ENCODE data around the gene VSTM2B.

VSTM2B gene

DNA sequence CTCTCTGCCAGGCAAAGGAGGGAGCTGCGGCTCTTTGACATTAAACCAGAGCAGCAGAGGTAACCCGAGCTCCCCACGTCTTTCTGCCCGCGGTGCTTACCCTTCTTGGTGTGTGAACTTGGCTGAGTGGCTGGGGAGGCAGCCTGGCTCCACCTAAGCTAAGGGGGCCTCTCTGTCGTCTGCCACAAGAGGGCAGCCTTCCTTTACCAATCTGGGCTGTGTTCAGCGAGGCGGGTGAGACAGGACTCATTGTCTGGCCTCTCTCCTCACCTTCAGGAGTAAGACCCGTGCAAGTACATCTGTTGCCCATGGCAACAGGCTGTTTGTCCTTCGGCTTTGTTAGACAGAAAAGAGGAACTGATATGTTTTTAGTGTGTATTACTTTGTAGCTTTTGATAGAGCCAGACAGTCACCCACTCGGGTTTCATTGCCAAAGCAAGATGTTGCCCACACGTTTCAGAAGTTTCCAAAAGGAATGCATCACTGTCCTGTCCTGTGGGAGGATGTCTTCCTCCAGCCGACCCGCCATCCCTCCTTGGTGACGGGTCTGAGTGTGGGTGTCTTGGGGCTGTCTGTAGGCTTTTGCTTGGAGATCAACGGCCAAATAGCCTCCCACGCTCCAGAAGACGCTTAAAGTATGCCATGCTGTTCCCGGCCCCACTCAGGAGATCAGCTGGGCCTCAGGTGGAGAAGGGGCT lies 84.9 kb downstream of the VSTM2B start:
- H3K4me2 ChIP-seq (ENCODE audit: low read length, poor library complexity, severe bottlenecking) = no peak overlapping the region
- no peak overlapping the region for H4K91ac ChIP-seq (ENCODE audit: low read length)
- no peak overlapping the region for H2AFZ ChIP-seq (ENCODE audit: low read depth, low read length)
- 47% methylated on average over 19 of the region's 19 CpGs for WGBS
- H3K4me3 ChIP-seq (ENCODE audit: insufficient read depth in 1 of 2, low read depth in 1 of 2, low read length in 2 of 2) = no peak overlapping the region
- no peak overlapping the region for H3K23ac ChIP-seq (ENCODE audit: low read length in 2 of 2)
- no peak overlapping the region for H2AK5ac ChIP-seq (ENCODE audit: low read length, severe bottlenecking)
- H3K4ac ChIP-seq (ENCODE audit: low read depth in 1 of 2, low read length in 2 of 2) = no peak overlapping the region
- H2BK15ac ChIP-seq (ENCODE audit: low read depth, poor library complexity, severe bottlenecking) = no peak overlapping the region
- peak overlapping the region; percentile 53 for H3K9ac ChIP-seq (ENCODE audit: low read length)
- no peak overlapping the region for H2BK12ac ChIP-seq (ENCODE audit: low read length in 2 of 2)
- peak; percentile 83 for DNase-seq
- H3K18ac ChIP-seq (ENCODE audit: low read depth in 1 of 2, low read length in 2 of 2) = no peak overlapping the region
- H3K79me1 ChIP-seq (replicated peaks; ENCODE audit: low read length, poor library complexity, severe bottlenecking) = peaks cover 15% of the 10 kb centered on the region
- no peak overlapping the region for H2BK120ac ChIP-seq (ENCODE audit: low read depth, low read length)
- H3K27me3 ChIP-seq (ENCODE audit: control insufficient read depth in 1 of 2, insufficient read depth in 1 of 2, low read length in 2 of 2) = no peaks in the 10 kb centered on the region
- no peak overlapping the region for H3K27ac ChIP-seq (ENCODE audit: low read length, poor library complexity, severe bottlenecking)
- H3K9me3 ChIP-seq (ENCODE audit: control insufficient read depth, low read length) = no peaks in the 10 kb centered on the region
- H2BK5ac ChIP-seq (ENCODE audit: low read depth, low read length, poor library complexity, severe bottlenecking) = no peak overlapping the region
- no peak overlapping the region for H3K14ac ChIP-seq (ENCODE audit: low read length in 2 of 2)
- peaks cover 58 to 67% of the 10 kb centered on the region in 2 experiments for H3K36me3 ChIP-seq (ENCODE audit: control insufficient read depth in 1 of 2, insufficient read depth in 2 of 2, low read depth in 1 of 2, low read length in 2 of 2)
- H4K8ac ChIP-seq (ENCODE audit: low read length) = no peak overlapping the region
- H3K4me1 ChIP-seq (ENCODE audit: control insufficient read depth, insufficient read depth, low read depth, low read length) = peaks cover 5% of the 10 kb centered on the region

DNA sequence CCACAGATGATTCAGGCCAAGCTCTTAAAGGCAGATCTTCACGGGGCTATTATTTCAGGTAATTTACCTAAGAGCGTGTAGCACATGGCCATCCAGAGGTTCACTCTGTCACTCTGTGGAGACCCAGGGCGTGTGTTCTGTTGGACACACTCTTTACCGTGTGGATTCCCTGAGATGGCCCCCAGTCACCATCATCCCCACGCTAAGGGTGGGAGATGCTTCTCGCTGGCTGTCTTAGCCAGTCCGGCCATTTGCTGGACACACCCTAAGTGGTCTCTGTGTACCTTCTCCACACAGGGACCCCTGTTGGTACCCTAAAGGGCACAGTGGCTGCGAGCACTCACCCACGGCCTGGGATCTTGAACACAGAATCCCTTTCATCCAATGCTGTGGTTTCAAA lies 86.3 kb downstream of the VSTM2B start:
- Histone ChIP-seq H3K18ac (ENCODE audit: low read depth in 1 of 2, low read length in 2 of 2) (no peak overlapping the region), H2BK120ac (ENCODE audit: low read depth, low read length) (no peak overlapping the region), H4K8ac (ENCODE audit: low read length) (no peak overlapping the region), H3K27me3 (ENCODE audit: control insufficient read depth in 1 of 2, insufficient read depth in 1 of 2, low read length in 2 of 2) (no peaks in the 10 kb centered on the region), H3K4me1 (ENCODE audit: control insufficient read depth, insufficient read depth, low read depth, low read length) (peaks cover 3% of the 10 kb centered on the region), H3K23ac (ENCODE audit: low read length in 2 of 2) (no peak overlapping the region), H2AFZ (ENCODE audit: low read depth, low read length) (no peak overlapping the region), H3K9me3 (ENCODE audit: control insufficient read depth, low read length) (no peaks in the 10 kb centered on the region), H3K4ac (ENCODE audit: low read depth in 1 of 2, low read length in 2 of 2) (no peak overlapping the region), H2BK12ac (ENCODE audit: low read length in 2 of 2) (no peak overlapping the region), H2BK5ac (ENCODE audit: low read depth, low read length, poor library complexity, severe bottlenecking) (no peak overlapping the region), H2AK5ac (ENCODE audit: low read length, severe bottlenecking) (no peak overlapping the region), H3K36me3 (ENCODE audit: control insufficient read depth in 1 of 2, insufficient read depth in 2 of 2, low read depth in 1 of 2, low read length in 2 of 2) (peaks cover 69 to 76% of the 10 kb centered on the region in 2 experiments), H2BK15ac (ENCODE audit: low read depth, poor library complexity, severe bottlenecking) (no peak overlapping the region), H3K4me2 (ENCODE audit: low read length, poor library complexity, severe bottlenecking) (no peak overlapping the region), H3K27ac (ENCODE audit: low read length, poor library complexity, severe bottlenecking) (no peak overlapping the region), H3K4me3 (ENCODE audit: insufficient read depth in 1 of 2, low read depth in 1 of 2, low read length in 2 of 2) (no peak overlapping the region), H3K9ac (ENCODE audit: low read length) (no peak overlapping the region), H3K79me1 (replicated peaks; ENCODE audit: low read length, poor library complexity, severe bottlenecking) (peaks cover 6% of the 10 kb centered on the region), H4K91ac (ENCODE audit: low read length) (no peak overlapping the region), H3K14ac (ENCODE audit: low read length in 2 of 2) (no peak overlapping the region)
- WGBS = 95% methylated on average over 9 of the region's 9 CpGs
- DNase-seq = no peak

DNA sequence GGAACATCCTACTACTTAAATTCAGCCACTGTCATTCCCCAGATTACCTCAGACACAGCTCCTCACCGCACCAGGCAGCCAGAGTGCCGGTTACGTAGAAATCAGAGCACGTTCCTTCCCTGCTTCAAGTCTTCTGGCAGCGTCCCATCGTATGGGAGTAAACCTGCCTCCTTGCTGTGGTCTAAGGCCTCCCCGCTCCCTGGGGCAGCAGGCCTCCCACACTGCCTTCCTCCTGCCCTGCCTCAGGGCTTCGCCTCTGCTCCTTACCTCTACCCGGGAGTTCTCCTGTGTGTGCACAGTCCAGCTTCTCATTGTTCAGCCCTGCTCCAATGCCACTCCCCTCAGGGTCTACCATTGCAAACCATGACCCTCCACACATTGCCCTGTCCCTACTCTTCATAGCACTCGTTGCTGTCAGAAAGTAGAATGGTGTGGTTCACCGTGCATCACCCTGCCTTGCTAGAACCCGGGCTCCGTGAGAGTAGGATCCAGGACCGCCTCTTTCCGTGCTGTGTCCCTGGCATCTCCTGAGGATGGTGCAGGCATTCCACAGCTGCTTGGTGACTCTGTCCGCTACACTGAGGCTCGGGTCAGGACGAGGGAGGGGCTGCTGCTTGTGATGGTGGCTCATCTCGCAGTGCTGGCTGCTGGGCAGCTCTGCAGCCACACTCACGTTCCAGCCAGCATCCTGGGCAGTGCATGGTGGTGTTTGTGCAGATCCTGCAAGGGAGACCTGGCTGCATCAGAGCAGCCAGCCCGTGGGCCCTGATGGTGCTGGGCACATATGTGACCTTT lies 87.2 kb downstream of the VSTM2B start:
- Histone ChIP-seq H2BK15ac (ENCODE audit: low read depth, poor library complexity, severe bottlenecking) (no peak overlapping the region), H3K4me1 (ENCODE audit: control insufficient read depth, insufficient read depth, low read depth, low read length) (peaks cover 3% of the 10 kb centered on the region), H4K8ac (ENCODE audit: low read length) (no peak overlapping the region), H3K4me3 (ENCODE audit: insufficient read depth in 1 of 2, low read depth in 1 of 2, low read length in 2 of 2) (no peak overlapping the region), H3K18ac (ENCODE audit: low read depth in 1 of 2, low read length in 2 of 2) (no peak overlapping the region), H2AK5ac (ENCODE audit: low read length, severe bottlenecking) (no peak overlapping the region), H2BK120ac (ENCODE audit: low read depth, low read length) (no peak overlapping the region), H3K23ac (ENCODE audit: low read length in 2 of 2) (no peak overlapping the region), H3K4me2 (ENCODE audit: low read length, poor library complexity, severe bottlenecking) (no peak overlapping the region), H3K9ac (ENCODE audit: low read length) (no peak overlapping the region), H2AFZ (ENCODE audit: low read depth, low read length) (no peak overlapping the region), H2BK12ac (ENCODE audit: low read length in 2 of 2) (no peak overlapping the region), H4K91ac (ENCODE audit: low read length) (no peak overlapping the region), H3K4ac (ENCODE audit: low read depth in 1 of 2, low read length in 2 of 2) (no peak overlapping the region), H3K79me1 (replicated peaks; ENCODE audit: low read length, poor library complexity, severe bottlenecking) (peaks cover 6% of the 10 kb centered on the region), H3K36me3 (ENCODE audit: control insufficient read depth in 1 of 2, insufficient read depth in 2 of 2, low read depth in 1 of 2, low read length in 2 of 2) (peaks cover 69 to 76% of the 10 kb centered on the region in 2 experiments), H3K27ac (ENCODE audit: low read length, poor library complexity, severe bottlenecking) (no peak overlapping the region), H3K9me3 (ENCODE audit: control insufficient read depth, low read length) (no peaks in the 10 kb centered on the region), H2BK5ac (ENCODE audit: low read depth, low read length, poor library complexity, severe bottlenecking) (no peak overlapping the region), H3K14ac (ENCODE audit: low read length in 2 of 2) (no peak overlapping the region), H3K27me3 (ENCODE audit: control insufficient read depth in 1 of 2, insufficient read depth in 1 of 2, low read length in 2 of 2) (no peaks in the 10 kb centered on the region)
- 97% methylated on average over 21 of the region's 21 CpGs for WGBS
- DNase-seq = no peak

DNA sequence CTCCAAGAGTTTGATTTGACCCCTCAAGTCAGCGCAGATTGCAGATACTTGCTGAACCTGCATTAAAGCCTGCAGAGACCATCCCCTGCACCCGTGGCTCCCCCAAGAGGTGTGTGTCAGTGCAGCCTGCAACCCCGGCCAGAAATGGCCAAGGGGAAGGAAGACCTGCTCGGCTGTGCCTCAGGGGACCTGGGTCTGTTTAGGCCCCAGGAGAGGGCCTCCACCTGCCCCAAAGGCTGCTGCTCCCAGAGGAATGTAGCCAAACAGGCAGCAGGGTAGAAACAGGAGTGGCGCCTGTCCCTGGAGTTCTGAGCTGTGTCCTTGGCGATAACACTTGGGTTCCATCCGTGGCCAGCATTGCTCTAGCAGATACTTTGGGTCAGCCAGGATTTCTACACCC lies 88.3 kb downstream of the VSTM2B start:
- H3K4ac ChIP-seq (ENCODE audit: low read depth in 1 of 2, low read length in 2 of 2) = no peak overlapping the region
- H3K9me3 ChIP-seq (ENCODE audit: control insufficient read depth, low read length) = no peaks in the 10 kb centered on the region
- H3K36me3 ChIP-seq (ENCODE audit: control insufficient read depth in 1 of 2, insufficient read depth in 2 of 2, low read depth in 1 of 2, low read length in 2 of 2) = peaks cover 65 to 70% of the 10 kb centered on the region in 2 experiments
- H3K4me2 ChIP-seq (ENCODE audit: low read length, poor library complexity, severe bottlenecking) = no peak overlapping the region
- no peak overlapping the region for H2AK5ac ChIP-seq (ENCODE audit: low read length, severe bottlenecking)
- no peak overlapping the region for H4K8ac ChIP-seq (ENCODE audit: low read length)
- no peak overlapping the region for H3K14ac ChIP-seq (ENCODE audit: low read length in 2 of 2)
- H3K4me3 ChIP-seq (ENCODE audit: insufficient read depth in 1 of 2, low read depth in 1 of 2, low read length in 2 of 2) = no peak overlapping the region
- peaks cover 6% of the 10 kb centered on the region for H3K79me1 ChIP-seq (replicated peaks; ENCODE audit: low read length, poor library complexity, severe bottlenecking)
- H3K9ac ChIP-seq (ENCODE audit: low read length) = no peak overlapping the region
- H2AFZ ChIP-seq (ENCODE audit: low read depth, low read length) = no peak overlapping the region
- H2BK5ac ChIP-seq (ENCODE audit: low read depth, low read length, poor library complexity, severe bottlenecking) = no peak overlapping the region
- no peak overlapping the region for H2BK12ac ChIP-seq (ENCODE audit: low read length in 2 of 2)
- H3K27ac ChIP-seq (ENCODE audit: low read length, poor library complexity, severe bottlenecking) = no peak overlapping the region
- no peak overlapping the region for H2BK15ac ChIP-seq (ENCODE audit: low read depth, poor library complexity, severe bottlenecking)
- no peak overlapping the region for H2BK120ac ChIP-seq (ENCODE audit: low read depth, low read length)
- no peak overlapping the region for H3K23ac ChIP-seq (ENCODE audit: low read length in 2 of 2)
- H3K4me1 ChIP-seq (ENCODE audit: control insufficient read depth, insufficient read depth, low read depth, low read length) = peaks cover 3% of the 10 kb centered on the region
- no peak overlapping the region for H3K18ac ChIP-seq (ENCODE audit: low read depth in 1 of 2, low read length in 2 of 2)
- H3K27me3 ChIP-seq (ENCODE audit: control insufficient read depth in 1 of 2, insufficient read depth in 1 of 2, low read length in 2 of 2) = peaks cover 0 to 5% of the 10 kb centered on the region in 2 experiments
- 91% methylated on average over 7 of the region's 7 CpGs for WGBS
- H4K91ac ChIP-seq (ENCODE audit: low read length) = no peak overlapping the region
- no peak for DNase-seq
